NT2/D1 (cell line): ENCODE data around the gene ZDHHC22.

ENCODE experiments used
- SUZ12 ChIP-seq: IDR thresholded peaks from 2 replicates; pipeline ENCODE4 v1.6.1; 2011; ENCODE audit not compliant: insufficient read length, insufficient read depth; ENCODE audit errors: extremely low read depth
- YY1 ChIP-seq: IDR thresholded peaks from 2 replicates; pipeline ENCODE4 v1.6.1; 2011; ENCODE audit not compliant: insufficient read length, insufficient read depth
- ZNF274 ChIP-seq: IDR thresholded peaks from 2 replicates; pipeline ENCODE4 v1.6.1; 2011; ENCODE audit warnings: mild to moderate bottlenecking, low read depth, low read length

GRCh38 chr14:77133720-77134338 is 7.8 kb downstream of the ZDHHC22 start:
- TF ChIP-seq YY1 (no peak), SUZ12 (no peak), ZNF274 (no peak)
